ENCODE data around the gene ADAMTSL1.

DNA sequence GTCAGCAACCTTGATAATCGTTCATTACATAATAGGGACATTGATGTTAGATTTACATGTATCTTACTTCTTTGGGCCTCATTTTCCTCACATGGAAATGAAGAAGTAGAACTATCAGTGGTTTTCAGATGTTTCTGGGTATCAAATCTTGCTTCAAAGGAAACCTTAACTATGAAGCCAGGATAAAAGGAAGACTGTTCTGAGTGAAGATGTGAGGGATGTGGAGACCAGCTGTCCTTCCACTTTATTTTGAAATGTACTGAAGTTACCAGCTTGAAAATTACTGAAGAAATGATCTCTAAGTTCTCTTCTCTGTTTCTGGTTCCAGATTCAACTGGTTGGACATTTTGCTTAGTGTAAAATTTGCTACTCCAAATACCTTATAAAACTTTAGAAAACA, 186.0 kb downstream of the ADAMTSL1 start:
- TF ChIP-seq CTCF (IDR thresholded peaks at IDR 0.05) (no peak), NR2C2 (CRISPR knock-in tag; IDR thresholded peaks at IDR 0.05) (no peak), RELA (CRISPR knock-in tag; IDR thresholded peaks at IDR 0.05; ENCODE audit: borderline replicate concordance) (no peak), ESRRA (CRISPR knock-in tag; IDR thresholded peaks at IDR 0.05; ENCODE audit: borderline replicate concordance) (no peak), FOXP1 (CRISPR knock-in tag; IDR thresholded peaks at IDR 0.05; ENCODE audit: borderline replicate concordance) (no peak), IRF1 (CRISPR knock-in tag; IDR thresholded peaks at IDR 0.05) (no peak), NFATC4 (CRISPR knock-in tag; IDR thresholded peaks at IDR 0.05) (no peak), TEAD4 (CRISPR knock-in tag; IDR thresholded peaks at IDR 0.05) (no peak), CBFB (CRISPR knock-in tag; IDR thresholded peaks at IDR 0.05; ENCODE audit: low read depth) (no peak)
